Skeletal muscle satellite cell (primary cell): Measurements from ENCODE around the gene TMEM201.
"Not testable (repeated sequence)": the region's sequence is repeated elsewhere in the genome, so short reads cannot be mapped to it uniquely, and the experiment has no call there.

Experiments used
- H3K27me3 ChIP-seq: 2 replicates; pipeline ENCODE4 v1.7.0; 2013; ENCODE audit warnings: low read length; ENCODE audit not compliant: control insufficient read depth, insufficient read depth
- H3K36me3 ChIP-seq: 2 replicates; pipeline ENCODE4 v1.7.0; 2013; ENCODE audit warnings: mild to moderate bottlenecking, control low read depth, low read length; ENCODE audit not compliant: insufficient read depth
- H3K4me1 ChIP-seq: 2 replicates; pipeline ENCODE4 v1.7.0; 2013; ENCODE audit warnings: low read length; ENCODE audit not compliant: control insufficient read depth, insufficient read depth
- H3K4me2 ChIP-seq: 2 replicates; pipeline ENCODE4 v1.7.0; 2013; ENCODE audit warnings: mild to moderate bottlenecking, low read length
- H3K4me3 ChIP-seq: 2 replicates; pipeline ENCODE4 v1.7.0; 2013; ENCODE audit warnings: low read length
- H3K9ac ChIP-seq: 2 replicates; pipeline ENCODE4 v1.7.0; 2013; ENCODE audit warnings: mild to moderate bottlenecking, low read depth, low read length, moderate library complexity
- H3K9me3 ChIP-seq: replicated peaks from 2 replicates; pipeline ENCODE4 v1.7.0; 2013; ENCODE audit warnings: mild to moderate bottlenecking, control low read depth, low read length

Gene TMEM201

DNA sequence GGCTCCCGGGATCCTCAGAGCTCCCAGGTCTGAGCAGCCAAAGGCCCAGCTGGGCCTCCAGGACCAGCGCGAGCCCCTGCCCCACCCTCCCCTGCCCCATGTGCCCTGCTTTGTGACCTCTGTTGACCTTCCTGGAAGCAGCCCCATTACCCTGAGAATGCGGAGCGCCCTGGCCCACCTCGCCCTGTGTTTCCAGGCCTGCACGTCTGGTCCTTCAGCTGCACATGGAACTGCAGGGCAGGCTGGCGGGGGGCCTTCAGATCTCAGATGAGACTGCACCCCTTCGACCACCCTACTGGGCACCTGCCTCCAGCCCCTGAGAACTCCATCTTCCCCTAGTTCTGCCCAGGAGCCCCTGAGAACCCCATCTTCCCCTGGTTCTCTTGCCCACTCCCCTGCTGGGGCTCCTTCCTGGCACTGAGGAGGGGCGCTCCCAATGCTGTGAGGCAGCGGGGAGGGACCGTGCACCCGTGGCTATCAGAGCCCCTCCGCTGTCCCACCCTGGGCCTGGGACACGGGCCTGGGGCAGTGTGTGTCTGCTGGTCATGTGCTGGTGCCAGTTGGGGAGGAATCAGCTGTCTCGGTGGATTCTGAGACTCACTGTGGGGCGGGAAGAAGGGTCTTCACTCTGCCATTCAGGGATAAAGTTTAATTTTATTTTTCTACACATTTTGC lies 25.1 kb downstream of the TMEM201 start:
- peaks cover 1% of the 10 kb centered on the region for H3K27me3 ChIP-seq
- no peak overlapping the region for H3K9ac ChIP-seq
- no peak overlapping the region for H3K4me3 ChIP-seq
- no peaks in the 10 kb centered on the region for H3K4me1 ChIP-seq
- H3K4me2 ChIP-seq = no peak overlapping the region
- H3K36me3 ChIP-seq = peaks cover 31% of the 10 kb centered on the region
- no peaks in the 10 kb centered on the region for H3K9me3 ChIP-seq

DNA sequence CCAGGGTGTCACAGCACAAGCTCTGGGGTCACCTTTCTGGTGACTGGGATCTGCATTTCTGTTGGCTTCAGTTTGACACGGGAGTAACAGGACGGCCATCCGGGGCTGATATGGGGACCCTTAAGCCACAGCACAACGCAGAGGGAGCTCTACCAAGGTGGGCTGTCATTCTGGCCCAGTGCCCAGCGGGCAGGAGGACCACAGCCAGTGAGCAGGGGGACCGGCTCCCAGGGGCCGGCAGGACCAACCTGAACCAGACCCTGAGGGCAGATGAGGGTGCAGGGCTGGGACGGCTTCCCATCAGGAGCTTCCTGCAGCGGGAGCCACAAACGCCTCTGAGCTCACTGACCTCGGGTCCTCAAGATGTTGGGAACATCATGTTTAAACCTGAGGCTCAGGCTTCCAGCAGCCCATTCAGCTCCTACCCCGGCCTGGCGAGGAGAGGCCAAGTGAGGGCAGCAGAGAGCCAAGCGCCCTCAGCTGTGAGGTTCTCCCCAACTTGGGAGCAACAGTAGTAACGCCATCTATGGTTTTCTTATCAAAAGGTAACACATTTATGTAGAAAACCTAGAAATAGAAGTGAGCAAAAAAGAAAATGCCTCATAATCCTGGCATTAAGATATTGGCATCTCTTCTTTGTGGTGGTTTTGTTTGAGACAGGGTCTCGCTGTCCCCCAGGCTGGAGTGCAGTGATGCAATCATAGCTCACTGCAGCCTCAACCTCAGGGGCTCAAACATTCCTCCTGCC lies 26.8 kb downstream of the TMEM201 start:
- Histone ChIP-seq H3K27me3 (peaks cover 8% of the 10 kb centered on the region), H3K4me3 (no peak overlapping the region), H3K36me3 (peaks cover 24% of the 10 kb centered on the region), H3K4me1 (no peaks in the 10 kb centered on the region), H3K4me2 (no peak overlapping the region), H3K9me3 (no peaks in the 10 kb centered on the region), H3K9ac (no peak overlapping the region)

DNA sequence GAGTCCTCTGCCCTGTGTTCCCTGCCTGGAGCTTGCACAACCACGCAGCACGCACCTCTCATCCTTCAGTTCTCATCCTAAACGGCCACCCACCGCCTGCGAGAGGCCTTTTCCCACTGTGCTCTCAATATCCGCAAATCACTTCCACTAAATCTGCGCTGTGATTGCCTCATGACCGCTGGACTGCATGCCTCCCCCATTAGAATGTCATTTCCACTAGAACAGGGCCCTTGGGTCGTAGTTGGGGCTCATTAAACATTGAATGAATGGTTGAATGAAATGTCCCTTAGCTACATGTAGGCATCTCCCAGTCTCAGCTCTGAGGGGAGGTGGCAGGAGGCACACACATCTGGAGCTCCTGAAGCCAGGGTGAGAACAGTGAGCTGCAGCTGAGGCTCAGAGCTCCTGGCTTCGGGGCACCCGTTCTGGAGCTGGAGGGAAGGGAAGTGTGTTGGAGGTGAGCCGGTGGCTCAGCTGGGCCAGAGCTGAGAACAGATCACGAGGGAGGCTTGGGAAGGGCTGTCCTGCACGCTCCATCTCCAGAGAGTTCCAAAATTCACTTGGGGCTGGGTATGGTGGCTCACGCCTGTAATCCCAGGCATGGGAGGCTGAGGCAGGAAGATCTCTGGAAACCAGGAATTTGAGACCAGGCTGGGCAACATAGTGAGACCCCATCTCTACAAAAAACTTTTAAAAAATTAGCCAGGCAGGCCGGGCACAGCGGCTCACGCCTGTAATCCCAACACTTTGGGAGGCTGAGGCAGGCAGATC lies 30.4 kb downstream of the TMEM201 start:
- Histone ChIP-seq H3K36me3 (peaks cover under 1% of the 10 kb centered on the region), H3K4me1 (no peaks in the 10 kb centered on the region), H3K4me3 (no peak overlapping the region), H3K9me3 (no peaks in the 10 kb centered on the region), H3K9ac (no peak overlapping the region), H3K27me3 (peaks cover 8% of the 10 kb centered on the region), H3K4me2 (no peak overlapping the region)

DNA sequence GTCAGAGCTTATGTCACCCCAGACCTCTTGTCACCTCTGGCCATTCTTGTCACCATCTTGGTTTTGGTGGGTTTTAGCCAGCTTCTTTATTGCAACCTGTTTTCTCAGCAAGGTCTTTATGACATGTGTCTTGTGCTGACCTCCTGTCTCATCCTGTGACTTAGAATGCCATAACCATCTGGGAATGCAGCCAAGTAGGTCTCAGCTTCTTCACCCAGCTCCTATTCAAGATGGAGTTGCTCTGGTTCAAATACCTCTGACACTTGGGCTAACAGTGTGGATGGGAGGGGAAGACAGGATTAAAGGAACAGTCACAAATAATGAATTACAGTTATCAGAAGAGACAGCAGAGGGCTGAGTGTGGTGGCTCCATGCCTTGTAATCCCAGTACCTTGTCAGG lies 32.3 kb downstream of the TMEM201 start:
- Histone ChIP-seq H3K36me3 (no peaks in the 10 kb centered on the region), H3K4me1 (no peaks in the 10 kb centered on the region), H3K9me3 (no peaks in the 10 kb centered on the region), H3K27me3 (peaks cover 8% of the 10 kb centered on the region), H3K4me3 (no peak overlapping the region), H3K4me2 (no peak overlapping the region), H3K9ac (no peak overlapping the region)

DNA sequence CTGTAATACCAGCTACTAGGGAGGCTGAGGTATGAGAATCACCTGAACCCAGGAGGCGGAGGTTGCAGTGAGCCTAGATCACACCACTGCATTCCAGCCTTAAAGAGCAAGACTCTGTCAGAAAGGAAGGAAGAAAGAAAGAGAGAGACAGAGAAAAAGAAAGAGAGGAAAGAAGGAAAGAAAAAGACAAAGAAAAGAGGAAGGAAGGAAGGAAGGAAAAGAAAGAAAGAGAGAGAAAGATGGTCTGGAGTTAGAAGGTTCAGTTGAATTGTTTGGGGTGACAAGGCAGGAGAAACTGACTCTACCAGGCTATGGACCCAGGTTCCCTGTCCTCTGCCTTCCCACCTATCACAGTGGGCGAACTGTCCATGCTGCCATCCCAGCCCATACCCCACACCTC lies 35.4 kb downstream of the TMEM201 start:
- Histone ChIP-seq H3K4me2 (no peak overlapping the region), H3K4me1 (peaks cover 4% of the 10 kb centered on the region), H3K27me3 (peaks cover 12% of the 10 kb centered on the region), H3K9me3 (no peaks in the 10 kb centered on the region), H3K4me3 (no peak overlapping the region), H3K9ac (no peak overlapping the region), H3K36me3 (no peaks in the 10 kb centered on the region)

DNA sequence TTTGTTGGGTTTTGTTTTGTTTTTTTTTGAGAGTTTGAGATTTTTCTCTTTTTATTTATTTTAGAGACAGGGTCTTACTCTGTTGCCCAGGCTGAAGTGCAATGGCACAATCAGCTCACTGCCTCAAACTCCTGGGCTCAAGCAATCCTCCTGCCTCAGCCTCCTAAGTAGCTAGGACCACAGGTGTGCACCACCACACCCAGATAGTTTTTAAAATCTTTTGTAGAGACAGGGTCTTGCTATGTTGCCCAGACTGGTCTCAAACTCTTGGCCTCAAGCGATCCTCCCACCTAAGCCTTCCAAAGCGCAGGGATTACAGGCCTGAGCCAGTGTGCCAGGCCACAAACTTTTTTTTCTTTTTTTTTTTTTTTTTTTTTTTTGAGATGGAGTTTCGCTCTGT lies 36.3 kb downstream of the TMEM201 start:
- H3K9me3 ChIP-seq, H3K4me1 ChIP-seq, H3K9ac ChIP-seq, H3K4me3 ChIP-seq, H3K4me2 ChIP-seq, H3K27me3 ChIP-seq, H3K36me3 ChIP-seq: not testable (repeated sequence)

DNA sequence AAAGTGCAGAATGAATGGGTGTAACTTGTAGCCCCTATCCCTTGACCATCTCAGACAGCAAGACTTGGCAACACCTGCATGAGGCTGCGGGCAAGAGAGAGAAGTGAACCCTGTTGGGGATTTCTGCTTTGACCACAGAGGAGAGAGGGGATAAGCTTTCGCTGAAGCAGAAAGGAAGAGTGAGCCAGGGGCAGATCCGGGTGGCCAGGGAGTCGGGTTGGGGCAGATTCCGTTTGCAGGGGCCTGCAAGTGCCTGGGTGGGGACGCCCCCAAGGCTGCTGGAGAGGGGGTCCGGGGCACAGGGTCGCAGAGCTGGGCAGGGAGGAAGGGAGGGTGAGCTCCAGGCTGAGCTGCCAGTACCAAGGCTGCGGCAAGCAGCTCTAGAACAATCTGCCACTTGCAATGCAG lies 37.5 kb downstream of the TMEM201 start:
- H3K9ac ChIP-seq = no peak overlapping the region
- peak overlapping the region; percentile 78 for H3K4me2 ChIP-seq
- no peaks in the 10 kb centered on the region for H3K36me3 ChIP-seq
- no peaks in the 10 kb centered on the region for H3K9me3 ChIP-seq
- peaks cover 4% of the 10 kb centered on the region for H3K4me1 ChIP-seq
- H3K4me3 ChIP-seq = no peak overlapping the region
- H3K27me3 ChIP-seq = peaks cover 13% of the 10 kb centered on the region

DNA sequence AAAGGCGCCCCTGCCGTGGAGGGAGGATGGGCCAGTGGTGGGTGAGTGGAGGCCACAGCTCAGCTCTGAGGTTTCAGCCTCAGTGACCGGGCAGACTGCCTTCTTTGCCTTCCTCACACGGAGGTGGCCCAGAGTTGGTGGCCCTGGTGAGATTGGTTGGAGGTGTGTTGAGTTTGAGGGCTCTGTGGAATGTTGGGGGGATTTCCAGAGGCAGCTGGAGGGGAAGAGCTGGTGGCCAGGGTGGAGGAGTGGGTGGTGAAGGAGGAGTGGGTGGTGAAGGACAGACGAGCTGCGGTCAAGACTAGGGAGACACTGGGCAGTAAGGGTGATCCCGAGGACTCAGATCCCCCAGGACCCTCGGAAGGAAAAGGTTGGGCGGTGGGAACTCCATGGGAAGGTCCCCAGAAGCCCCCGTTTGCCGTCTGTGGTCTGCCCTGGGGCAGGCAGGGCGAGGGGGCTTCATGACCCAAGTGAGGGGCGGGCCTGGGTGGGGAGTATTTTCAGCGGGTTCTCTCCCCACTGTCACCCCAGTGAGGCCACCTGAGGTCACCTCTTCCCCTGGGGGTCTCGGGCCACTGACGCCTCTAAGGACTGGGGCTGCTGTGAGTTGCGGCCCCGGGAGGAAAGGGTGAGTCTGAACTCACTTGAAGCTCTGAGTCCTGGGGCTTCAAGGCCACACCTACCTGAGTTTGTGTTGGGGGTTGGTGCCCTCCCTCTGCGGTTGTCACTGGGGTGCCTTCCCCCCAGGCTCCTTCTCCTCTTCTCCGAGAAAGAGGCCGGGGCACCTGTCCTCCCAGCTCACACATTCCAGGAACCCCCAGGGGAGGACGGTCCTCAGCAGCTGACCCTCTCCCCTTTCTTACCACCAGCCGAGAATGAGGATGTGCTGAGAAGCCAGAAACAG lies 40.1 kb downstream of the TMEM201 start:
- H3K9ac ChIP-seq = no peak overlapping the region
- H3K9me3 ChIP-seq = no peaks in the 10 kb centered on the region
- no peak overlapping the region for H3K4me3 ChIP-seq
- H3K4me2 ChIP-seq = no peak overlapping the region
- no peaks in the 10 kb centered on the region for H3K36me3 ChIP-seq
- H3K4me1 ChIP-seq = peaks cover 4% of the 10 kb centered on the region
- peaks cover 13% of the 10 kb centered on the region for H3K27me3 ChIP-seq

DNA sequence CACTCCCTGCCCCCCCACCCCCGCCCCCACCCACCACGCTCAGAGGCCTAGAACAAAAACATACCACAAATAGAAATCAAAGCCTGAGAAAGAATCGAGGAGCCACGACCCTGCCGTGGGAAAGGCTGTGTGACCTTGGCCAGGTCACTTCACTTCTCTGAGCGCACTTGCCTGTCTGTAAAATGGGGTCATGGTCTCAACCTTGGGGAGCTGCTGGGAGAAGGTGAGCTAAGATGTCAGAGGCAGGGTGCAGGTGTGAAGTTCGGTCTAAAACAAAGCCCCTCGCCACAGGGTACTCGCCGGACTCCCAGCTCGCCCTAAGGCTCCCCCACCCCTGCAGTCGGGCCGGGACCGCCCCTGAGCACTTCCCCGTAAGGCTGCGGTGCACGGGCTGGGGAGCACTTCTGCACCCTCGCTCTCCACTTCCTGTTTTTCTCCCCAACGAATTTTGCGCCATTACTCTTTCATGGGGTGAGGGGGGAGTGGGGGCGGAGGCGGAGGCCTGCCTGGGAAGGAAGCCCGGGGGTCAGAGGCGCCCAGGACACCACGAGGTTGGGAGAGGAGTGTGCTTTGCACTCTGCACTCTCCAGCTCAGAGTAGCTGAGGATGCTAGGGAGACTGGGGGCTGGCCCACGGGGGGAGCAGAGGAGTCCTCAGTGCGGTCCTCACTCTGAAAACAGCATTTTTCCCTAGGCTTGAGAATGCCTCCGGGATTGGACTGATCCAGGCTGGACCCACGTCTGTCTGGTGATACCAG lies 40.9 kb downstream of the TMEM201 start:
- Histone ChIP-seq H3K4me1 (peaks cover 4% of the 10 kb centered on the region), H3K4me2 (no peak overlapping the region), H3K36me3 (no peaks in the 10 kb centered on the region), H3K27me3 (peaks cover 13% of the 10 kb centered on the region), H3K9ac (no peak overlapping the region), H3K9me3 (peaks cover 4% of the 10 kb centered on the region), H3K4me3 (no peak overlapping the region)

DNA sequence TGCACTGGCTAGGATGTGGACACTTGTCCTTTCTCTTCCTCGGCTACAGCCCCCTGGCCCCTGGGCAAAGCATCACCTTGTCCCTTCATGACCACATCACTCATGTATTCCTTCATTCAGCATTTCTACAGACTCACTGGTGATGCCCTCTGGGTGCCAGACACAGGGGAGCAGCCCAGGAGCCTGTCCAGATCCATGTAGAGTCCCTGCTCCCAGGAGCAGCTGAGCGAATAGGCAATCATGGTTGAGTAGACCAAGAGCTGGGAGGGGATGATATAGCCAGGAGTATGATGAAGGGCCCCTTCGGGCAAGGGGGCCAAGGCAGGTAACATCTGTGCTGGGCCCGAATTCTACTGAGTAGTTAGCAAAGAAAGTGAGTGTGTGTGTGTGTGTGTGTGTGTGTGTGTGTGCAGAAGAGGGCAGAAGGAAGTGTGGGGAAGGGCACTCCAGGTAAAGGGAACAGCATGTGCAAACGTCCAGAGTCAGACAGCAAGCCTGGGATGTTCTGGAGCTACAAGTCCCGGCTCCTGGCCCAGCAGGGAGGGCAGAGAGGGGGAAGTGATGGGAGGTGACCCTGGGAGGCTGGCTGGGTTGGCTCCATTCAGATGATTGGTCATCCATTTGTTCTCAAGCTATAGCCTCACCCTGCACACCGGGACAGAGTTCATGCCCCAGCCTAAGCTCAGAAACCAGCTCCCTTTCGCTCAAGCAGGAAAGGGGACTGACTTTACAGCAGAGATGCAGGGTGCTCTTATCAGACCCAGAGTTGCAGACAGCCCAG lies 41.8 kb downstream of the TMEM201 start:
- H3K9ac ChIP-seq = no peak overlapping the region
- peaks cover 6% of the 10 kb centered on the region for H3K9me3 ChIP-seq
- H3K4me2 ChIP-seq = no peak overlapping the region
- H3K36me3 ChIP-seq = no peaks in the 10 kb centered on the region
- no peak overlapping the region for H3K4me3 ChIP-seq
- peaks cover 4% of the 10 kb centered on the region for H3K4me1 ChIP-seq
- H3K27me3 ChIP-seq = peaks cover 16% of the 10 kb centered on the region
